ENCODE measurements around the gene SRCIN1.
"Not testable (repeated sequence)": the region's sequence is repeated elsewhere in the genome, so short reads cannot be mapped to it uniquely, and the experiment has no call there.

SRCIN1 gene, protein sequence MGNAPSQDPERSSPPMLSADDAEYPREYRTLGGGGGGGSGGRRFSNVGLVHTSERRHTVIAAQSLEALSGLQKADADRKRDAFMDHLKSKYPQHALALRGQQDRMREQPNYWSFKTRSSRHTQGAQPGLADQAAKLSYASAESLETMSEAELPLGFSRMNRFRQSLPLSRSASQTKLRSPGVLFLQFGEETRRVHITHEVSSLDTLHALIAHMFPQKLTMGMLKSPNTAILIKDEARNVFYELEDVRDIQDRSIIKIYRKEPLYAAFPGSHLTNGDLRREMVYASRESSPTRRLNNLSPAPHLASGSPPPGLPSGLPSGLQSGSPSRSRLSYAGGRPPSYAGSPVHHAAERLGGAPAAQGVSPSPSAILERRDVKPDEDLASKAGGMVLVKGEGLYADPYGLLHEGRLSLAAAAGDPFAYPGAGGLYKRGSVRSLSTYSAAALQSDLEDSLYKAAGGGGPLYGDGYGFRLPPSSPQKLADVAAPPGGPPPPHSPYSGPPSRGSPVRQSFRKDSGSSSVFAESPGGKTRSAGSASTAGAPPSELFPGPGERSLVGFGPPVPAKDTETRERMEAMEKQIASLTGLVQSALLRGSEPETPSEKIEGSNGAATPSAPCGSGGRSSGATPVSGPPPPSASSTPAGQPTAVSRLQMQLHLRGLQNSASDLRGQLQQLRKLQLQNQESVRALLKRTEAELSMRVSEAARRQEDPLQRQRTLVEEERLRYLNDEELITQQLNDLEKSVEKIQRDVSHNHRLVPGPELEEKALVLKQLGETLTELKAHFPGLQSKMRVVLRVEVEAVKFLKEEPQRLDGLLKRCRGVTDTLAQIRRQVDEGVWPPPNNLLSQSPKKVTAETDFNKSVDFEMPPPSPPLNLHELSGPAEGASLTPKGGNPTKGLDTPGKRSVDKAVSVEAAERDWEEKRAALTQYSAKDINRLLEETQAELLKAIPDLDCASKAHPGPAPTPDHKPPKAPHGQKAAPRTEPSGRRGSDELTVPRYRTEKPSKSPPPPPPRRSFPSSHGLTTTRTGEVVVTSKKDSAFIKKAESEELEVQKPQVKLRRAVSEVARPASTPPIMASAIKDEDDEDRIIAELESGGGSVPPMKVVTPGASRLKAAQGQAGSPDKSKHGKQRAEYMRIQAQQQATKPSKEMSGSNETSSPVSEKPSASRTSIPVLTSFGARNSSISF

DNA sequence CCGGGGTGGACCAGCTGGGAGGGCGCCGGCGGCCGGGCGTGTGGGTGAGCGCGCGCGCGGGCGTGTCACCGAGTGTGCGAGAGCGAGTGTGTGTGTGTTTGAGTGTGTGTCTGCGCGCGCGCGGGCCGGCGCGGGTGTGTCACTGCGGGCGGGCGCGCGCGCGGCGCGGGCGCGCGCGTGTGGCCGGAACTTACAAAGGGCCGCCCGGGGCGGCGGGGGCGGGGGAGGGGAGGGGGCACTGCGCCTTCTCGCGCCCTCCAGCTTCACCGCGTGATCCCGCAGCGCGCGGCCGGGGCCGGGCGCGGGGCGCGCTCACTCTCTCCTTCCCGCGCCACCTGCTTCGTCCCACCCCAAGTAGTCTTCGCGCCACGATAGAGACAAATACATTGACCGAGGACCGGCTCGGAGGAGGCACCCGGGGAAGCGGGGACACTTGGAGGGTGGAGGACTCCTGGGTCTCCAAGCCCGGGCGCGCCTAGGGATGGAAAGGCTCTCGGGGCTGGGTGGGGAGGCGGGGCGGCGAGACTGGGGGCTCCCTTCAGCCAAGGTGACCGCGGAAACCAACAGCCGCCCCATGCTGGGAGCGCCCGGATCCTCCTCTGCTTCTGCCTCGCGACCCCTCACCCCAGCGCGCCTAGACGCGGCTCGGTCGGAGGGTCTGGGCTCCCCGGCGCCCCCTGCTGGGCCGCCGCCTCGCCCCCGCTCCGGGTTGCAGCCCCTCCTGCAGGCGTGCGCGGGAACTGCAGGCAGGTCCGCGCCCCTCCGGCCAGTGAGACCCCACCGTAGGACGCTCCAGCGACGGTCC, at the start of gene SRCIN1:
Gene SRCIN1, minus strand, starts transcription at position 112 of the 805 bp plus-strand sequence. CDS start 247 bp downstream, outside the sequence.
- peak in 1 of 2 donors; percentile 41 for DNase-seq (ENCODE audit: low read depth in 1 of 2, low spot score in 1 of 2)

DNA sequence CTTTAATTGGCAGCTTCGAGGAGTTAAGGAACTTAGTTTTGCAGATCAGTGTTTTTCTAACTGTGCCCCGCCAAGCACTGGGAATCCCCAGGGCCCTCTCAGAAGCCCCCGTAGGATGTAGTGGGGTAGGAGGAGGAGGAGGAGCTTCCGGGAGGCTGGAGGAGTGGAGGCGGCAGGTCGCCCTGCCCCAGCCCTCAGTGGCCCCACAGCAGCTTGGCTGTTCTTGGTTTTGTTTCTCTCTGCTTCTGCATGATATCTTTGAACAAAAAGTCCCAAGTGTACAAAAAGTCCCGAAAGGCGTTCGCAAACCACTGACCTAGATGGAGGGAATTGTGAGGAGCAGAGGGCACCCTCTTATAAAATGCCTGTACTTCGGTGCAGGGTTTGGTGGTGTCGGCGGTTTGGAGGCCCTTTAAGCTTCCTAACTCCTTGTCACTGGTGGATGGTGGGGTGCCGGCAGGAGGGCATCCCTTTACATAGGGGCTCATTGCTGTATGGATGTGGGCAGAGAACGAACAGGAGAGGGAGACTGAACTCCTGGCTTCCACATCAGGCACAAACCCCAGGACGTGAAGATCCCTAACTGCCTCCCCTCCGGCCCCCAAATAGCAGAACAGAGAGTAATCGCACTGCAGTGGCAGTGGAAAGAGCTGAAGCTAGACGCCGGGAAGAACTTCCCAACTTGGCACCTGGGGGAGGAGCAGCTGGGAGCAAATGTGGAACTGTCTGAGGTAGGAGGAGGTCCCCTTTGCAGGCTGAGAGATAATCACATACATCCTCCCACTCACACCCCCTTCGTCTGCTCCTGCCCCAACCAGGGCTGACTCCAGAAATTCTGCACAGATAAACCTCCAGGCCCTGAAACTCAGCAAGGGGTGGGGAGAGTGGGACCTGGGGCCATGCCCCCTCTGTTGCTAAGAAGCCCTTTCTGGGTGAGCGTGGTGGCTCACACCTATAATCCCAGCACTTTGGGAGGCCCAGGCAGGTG, 49.0 kb upstream of the SRCIN1 start:
- DNase-seq (ENCODE audit: low read depth in 1 of 2, low spot score in 1 of 2), result no peak

- DNase-seq (ENCODE audit: low read depth in 1 of 2, low spot score in 1 of 2), result no peak
These were observed 47.9 kb upstream of the SRCIN1 start for GRCh38 chr17:38653679-38654078.

- DNase-seq (ENCODE audit: low read depth in 1 of 2, low spot score in 1 of 2), result no peak
These were observed 47.5 kb upstream of the SRCIN1 start for GRCh38 chr17:38653230-38653629.

GRCh38 chr17:38650653-38651173, 45.0 kb upstream of the SRCIN1 start:
- not testable (repeated sequence) for DNase-seq (ENCODE audit: low read depth in 1 of 2, low spot score in 1 of 2)

- no peak for DNase-seq (ENCODE audit: low read depth in 1 of 2, low spot score in 1 of 2)
These were observed 32.2 kb upstream of the SRCIN1 start for GRCh38 chr17:38637951-38638350.

GRCh38 chr17:38636054-38636453, 30.3 kb upstream of the SRCIN1 start:
- no peak for DNase-seq (ENCODE audit: low read depth in 1 of 2, low spot score in 1 of 2)

DNA sequence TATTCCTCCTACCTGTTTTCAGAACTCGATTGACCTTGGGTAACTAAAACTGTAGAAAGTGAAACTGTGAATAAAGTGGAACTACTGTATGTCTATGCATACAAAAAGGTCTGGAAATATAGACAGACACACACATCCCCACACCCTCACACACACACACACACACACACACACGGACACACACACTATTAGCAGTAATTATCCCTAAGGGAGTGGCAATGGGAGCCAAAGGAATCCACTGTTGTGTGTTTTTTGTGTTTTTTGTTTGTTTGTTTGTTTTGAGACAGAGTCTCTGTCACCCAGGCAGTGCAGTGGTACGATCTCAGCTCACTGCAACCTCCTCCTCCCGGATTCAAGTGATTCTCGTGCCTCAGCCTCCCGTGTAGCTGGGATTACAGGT, 26.6 kb upstream of the SRCIN1 start:
- no peak for DNase-seq (ENCODE audit: low read depth in 1 of 2, low spot score in 1 of 2)

GRCh38 chr17:38628441-38628840, 22.7 kb upstream of the SRCIN1 start:
- DNase-seq (ENCODE audit: low read depth in 1 of 2, low spot score in 1 of 2), result no peak

GRCh38 chr17:38627957-38628356, 22.2 kb upstream of the SRCIN1 start:
- no peak for DNase-seq (ENCODE audit: low read depth in 1 of 2, low spot score in 1 of 2)

- DNase-seq (ENCODE audit: low read depth in 1 of 2, low spot score in 1 of 2), result not testable (repeated sequence)
These were observed 21.0 kb upstream of the SRCIN1 start for GRCh38 chr17:38626606-38627226.

- no peak for DNase-seq (ENCODE audit: low read depth in 1 of 2, low spot score in 1 of 2)
These were observed 19.7 kb upstream of the SRCIN1 start for GRCh38 chr17:38625482-38625881.

DNA sequence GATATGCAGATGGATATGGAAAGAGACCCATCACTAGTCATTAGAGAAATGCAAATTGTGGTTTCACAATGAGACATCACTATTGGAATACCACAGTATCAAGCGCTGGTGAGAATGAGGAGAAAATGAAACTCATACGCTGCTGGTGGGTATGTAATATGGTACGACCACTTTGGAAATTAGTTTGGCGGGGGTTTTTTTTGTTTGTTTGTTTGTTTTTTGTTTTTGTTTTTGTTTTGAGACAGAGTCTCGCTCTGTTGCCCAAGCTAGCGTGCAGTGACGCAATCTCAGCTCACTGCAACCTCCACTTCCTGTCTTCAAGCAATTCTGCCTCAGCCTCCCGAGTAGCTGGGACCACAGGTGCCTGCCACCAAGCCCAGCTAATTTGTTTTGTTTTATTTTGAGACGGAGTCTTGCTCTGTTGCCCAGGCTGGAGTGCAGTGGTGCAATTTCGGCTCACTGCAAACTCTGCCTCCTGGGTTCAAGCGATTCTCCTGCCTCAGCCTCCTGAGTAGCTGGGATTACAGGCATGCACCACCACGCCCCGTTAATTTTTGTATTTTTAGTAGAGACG, 19.1 kb upstream of the SRCIN1 start:
- DNase-seq (ENCODE audit: low read depth in 1 of 2, low spot score in 1 of 2), result not testable (repeated sequence)

DNA sequence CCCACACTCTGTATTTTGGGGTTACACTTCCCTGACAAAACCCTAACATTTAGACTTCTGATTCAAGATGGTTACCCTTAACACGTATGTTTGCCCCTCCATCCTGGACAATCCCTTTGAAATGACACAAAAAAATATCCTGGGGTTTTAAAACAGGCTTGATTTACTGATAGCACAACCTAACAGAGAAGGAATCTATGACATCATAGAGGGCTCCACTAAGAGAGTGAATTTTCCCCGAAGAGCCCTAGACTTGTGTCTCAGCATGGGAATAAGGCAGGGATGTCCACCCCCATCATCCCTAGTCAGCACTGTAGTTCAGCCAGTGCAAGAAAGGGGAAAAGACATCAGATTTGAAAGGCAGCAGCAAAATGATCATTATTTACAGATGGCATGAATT, 15.8 kb upstream of the SRCIN1 start:
- no peak for DNase-seq (ENCODE audit: low read depth in 1 of 2, low spot score in 1 of 2)

GRCh38 chr17:38620551-38621277, 15.0 kb upstream of the SRCIN1 start:
- DNase-seq (ENCODE audit: low read depth in 1 of 2, low spot score in 1 of 2), result no peak

GRCh38 chr17:38619937-38620550, 14.3 kb upstream of the SRCIN1 start:
- no peak for DNase-seq (ENCODE audit: low read depth in 1 of 2, low spot score in 1 of 2)

DNA sequence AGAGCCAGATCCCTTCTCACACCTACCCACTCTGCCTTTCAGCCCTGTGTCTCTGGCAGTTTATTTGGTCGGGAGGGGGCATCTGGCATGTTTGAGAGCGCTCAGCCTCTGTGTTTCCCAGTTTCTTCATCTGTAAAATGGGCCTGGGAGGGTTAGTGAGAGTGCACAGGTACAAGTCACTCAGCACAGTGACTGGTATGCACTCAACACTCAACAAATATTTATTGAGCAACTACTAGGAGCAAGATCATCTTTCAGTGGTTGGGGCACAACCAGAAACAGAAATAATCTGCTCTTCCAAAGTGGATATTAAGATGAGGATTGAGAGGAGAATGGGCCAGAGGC, 13.7 kb upstream of the SRCIN1 start:
- DNase-seq (ENCODE audit: low read depth in 1 of 2, low spot score in 1 of 2), result no peak

Measured in stimulated activated CD4-positive, alpha-beta T cell treated with anti-CD3 and anti-CD28 coated beads, Interleukin-15, amount 100 ng/mL, for 1 hour (primary cell).